HepG2 (cell line): Measurements from ENCODE around the gene STIP1. TPM values are rescaled to one million over a fixed set of nuclear protein-coding genes. Genes with fewer than 3 reads are reported as not detected.

Experiments
- ARID2 ChIP-seq: sonication (generic); formaldehyde crosslinking; IDR thresholded peaks from 2 replicates; pipeline ENCODE4 v1.8.1; 2022; ENCODE audit warnings: mild to moderate bottlenecking, missing genetic modification reagents, borderline replicate concordance
- CREB1 ChIP-seq, 2 experiments: fragments of 450-650 bp in 1 of 2; IDR thresholded peaks; 2 replicates each; pipeline ENCODE4 v1.6.1; 2016 to 2017; ENCODE audit warnings: control low read depth in 1 of 2, mild to moderate bottlenecking in 1 of 2, missing compliant biosample characterization in 1 of 2, missing genetic modification characterization in 1 of 2
- CREM ChIP-seq, 2 experiments: sonication (generic) in 1 of 2; formaldehyde crosslinking in 1 of 2; IDR thresholded peaks; 2 replicates each; pipeline versions ENCODE4 v1.4.0 to v1.6.1; 2016 to 2020; ENCODE audit warnings: antibody characterized with exemption in 1 of 2, mild to moderate bottlenecking in 1 of 2, missing genetic modification reagents in 1 of 2
- GTF3A ChIP-seq: sonication (generic); formaldehyde crosslinking; conservative IDR thresholded peaks from 2 replicates; pipeline ENCODE4 v1.4.0; 2020; ENCODE audit warnings: mild to moderate bottlenecking, missing genetic modification reagents
- KLF16 ChIP-seq, 2 experiments: sonication (generic) in 1 of 2; formaldehyde crosslinking in 1 of 2; IDR thresholded peaks; 2 replicates each; pipeline versions ENCODE4 v1.6.1 to v1.8.0; 2016 to 2023; ENCODE audit warnings: missing genetic modification reagents in 2 of 2, missing compliant biosample characterization in 1 of 2
- RARG ChIP-seq: sonication (generic); formaldehyde crosslinking; IDR thresholded peaks from 2 replicates; pipeline ENCODE4 v1.4.0; 2020; ENCODE audit warnings: low read depth, mild to moderate bottlenecking, missing genetic modification reagents
- RFXAP ChIP-seq: sonication (generic); formaldehyde crosslinking; IDR thresholded peaks from 2 replicates; pipeline ENCODE4 v1.4.0; 2020; ENCODE audit warnings: missing genetic modification reagents, borderline replicate concordance
- ZBTB1 ChIP-seq: sonication (generic); formaldehyde crosslinking; IDR thresholded peaks from 2 replicates; pipeline ENCODE4 v1.4.0; 2020; ENCODE audit warnings: missing genetic modification reagents, borderline replicate concordance
- ZNF230 ChIP-seq: sonication (generic); formaldehyde crosslinking; IDR thresholded peaks from 2 replicates; pipeline ENCODE4 v1.4.0; 2020; ENCODE audit warnings: mild to moderate bottlenecking, missing genetic modification reagents
- ZNF24 ChIP-seq: fragments of 450-650 bp; IDR thresholded peaks from 2 replicates; pipeline ENCODE4 v1.6.1; 2017; ENCODE audit warnings: antibody characterized with exemption, mild to moderate bottlenecking
- ZNF678 ChIP-seq: sonication (generic); formaldehyde crosslinking; IDR thresholded peaks from 2 replicates; pipeline ENCODE4 v1.4.0; 2020; ENCODE audit warnings: mild to moderate bottlenecking, missing genetic modification reagents
- ZNF747 ChIP-seq: sonication (generic); formaldehyde crosslinking; IDR thresholded peaks from 2 replicates; pipeline ENCODE4 v1.8.1; 2023; ENCODE audit warnings: missing genetic modification reagents, mild to moderate bottlenecking, borderline replicate concordance
- ZNF780A ChIP-seq: sonication (generic); formaldehyde crosslinking; IDR thresholded peaks from 2 replicates; pipeline ENCODE4 v1.8.0; 2022; ENCODE audit warnings: mild to moderate bottlenecking, missing genetic modification reagents, moderate library complexity
- ZNF841 ChIP-seq: sonication (generic); formaldehyde crosslinking; IDR thresholded peaks from 2 replicates; pipeline ENCODE4 v1.8.1; 2023; ENCODE audit warnings: missing genetic modification reagents, borderline replicate concordance
- polyA plus RNA-seq, 8 experiments: library from polyadenylated mRNA; depleted of rRNA in 3 of 8; stranded (reverse) in 7 of 8; unstranded in 1 of 8; fragments of >200 nt; fragmentation: Illumina TruSeq in 4 of 8; extraction: Trizol in 4 of 8; gene quantifications; 2 replicates each; pipeline versions ENCODE4 v1.2.1 to v1.2.3, GENCODE V29; 2011 to 2016; ENCODE audit warnings: low read depth in 4 of 8, missing spikeins in 1 of 8, mixed read lengths in 1 of 8; ENCODE audit not compliant: insufficient read depth in 1 of 8
- total RNA-seq, 5 experiments: library from RNA; depleted of rRNA; stranded (reverse); fragments of >200 nt; fragmentation: Illumina TruSeq; extraction: Trizol; gene quantifications; 2 replicates each; pipeline ENCODE4 v1.2.3, GENCODE V29; 2016; ENCODE audit warnings: low read depth in 1 of 5
- TF ChIP-seq, protein P1 (sequence below): sonication (generic); formaldehyde crosslinking; IDR thresholded peaks from 2 replicates; pipeline ENCODE4 v1.4.0; 2020; ENCODE audit warnings: missing genetic modification reagents
- TF ChIP-seq, protein P2 (sequence below): sonication (generic); formaldehyde crosslinking; IDR thresholded peaks from 2 replicates; pipeline ENCODE4 v1.4.0; 2020; ENCODE audit warnings: mild to moderate bottlenecking, missing genetic modification reagents
- TF ChIP-seq, protein P3 (sequence below): sonication (generic); formaldehyde crosslinking; IDR thresholded peaks from 2 replicates; pipeline ENCODE4 v1.5.0; 2020; ENCODE audit warnings: missing genetic modification reagents, mild to moderate bottlenecking, borderline replicate concordance
- TF ChIP-seq, protein P4 (sequence below), 2 experiments: sonication (generic) in 1 of 2; formaldehyde crosslinking in 1 of 2; IDR thresholded peaks; 2 replicates each; pipeline versions ENCODE4 v1.4.0 to v1.6.1; 2016 to 2020; ENCODE audit warnings: borderline replicate concordance in 1 of 2, low read depth in 1 of 2, mild to moderate bottlenecking in 1 of 2, missing genetic modification reagents in 1 of 2
- TF ChIP-seq, protein P5 (sequence below): sonication (generic); formaldehyde crosslinking; IDR thresholded peaks from 2 replicates; pipeline ENCODE4 v1.8.0; 2022; ENCODE audit warnings: mild to moderate bottlenecking, missing genetic modification reagents, borderline replicate concordance

The STIP1 gene
- total and polyA plus RNA-seq, 2 of the 13 experiments (the other 11 are each of a cell fraction or from before 2014, with no cell fraction given): 81.1 to 217 TPM

DNA sequence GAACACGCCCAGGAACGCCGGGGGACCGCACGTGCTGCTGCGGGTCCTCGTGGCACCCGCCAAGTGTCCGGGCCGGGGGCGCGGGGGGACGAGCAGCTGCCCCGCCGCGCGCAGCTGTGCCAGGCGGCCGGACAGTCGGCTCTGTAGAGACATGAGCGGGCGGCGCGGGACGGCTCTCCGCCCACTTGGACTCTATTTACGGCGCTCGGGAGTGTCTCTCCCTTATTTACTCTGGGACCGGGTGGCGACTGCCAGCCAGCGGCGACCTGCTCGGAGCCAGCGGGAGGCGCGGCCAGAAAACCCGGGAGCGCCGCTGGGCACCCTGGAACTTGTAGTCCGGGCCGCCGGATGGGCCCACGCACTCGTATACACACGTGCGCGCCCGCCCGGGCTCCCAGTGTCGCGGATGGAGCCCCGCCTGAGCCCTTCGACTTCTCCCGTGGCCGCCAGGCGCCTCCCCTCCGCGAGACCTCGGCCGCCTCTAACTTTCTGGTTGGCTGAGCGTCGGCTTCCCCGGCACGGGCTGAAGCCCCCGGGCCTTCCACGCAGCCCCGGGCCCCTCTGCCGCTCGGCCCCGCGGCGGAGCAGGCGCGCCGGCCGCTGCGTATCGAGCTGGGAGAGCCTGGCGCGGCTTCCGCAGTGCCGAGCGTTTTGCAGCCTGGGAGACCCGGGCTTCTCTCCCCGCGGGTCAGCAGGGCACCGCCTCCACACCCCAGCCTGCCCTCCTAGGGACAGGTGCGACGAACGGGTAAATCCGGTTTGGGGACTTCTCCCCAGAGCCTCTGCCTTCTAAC lies 19.9 kb upstream of the STIP1 start, which contains the start of gene MACROD1 (continued):
- TF ChIP-seq RARG (0 out of 2 replicates have a peak, but pooled peaks have one; percentile 46), ZNF230 (no peak), ZNF780A (CRISPR knock-in tag) (no peak), RFXAP (CRISPR knock-in tag) (no peak; the same call in none of the 2 replicates), ZNF24 (no peak), KLF16 (CRISPR knock-in tag; IDR thresholded peaks at IDR 0.05) (peak in 1 of 2 experiments; percentile 69; a peak in 1 of 4 replicates), ZNF841 (CRISPR knock-in tag) (no peak), ZNF678 (CRISPR knock-in tag) (no peak), ZBTB1 (no peak), CREB1 (IDR thresholded peaks at IDR 0.05) (no peak), CREB1 (CRISPR knock-in tag; IDR thresholded peaks at IDR 0.05) (no peak), GTF3A (CRISPR knock-in tag) (no peak), ARID2 (CRISPR knock-in tag) (no peak), ZNF747 (CRISPR knock-in tag) (peak; percentile 50; the same call in 1 of the 2 replicates), CREM (IDR thresholded peaks at IDR 0.05) (no peak), CREM (CRISPR knock-in tag; IDR thresholded peaks at IDR 0.05) (no peak)
- TF ChIP-seq, protein P1, sequence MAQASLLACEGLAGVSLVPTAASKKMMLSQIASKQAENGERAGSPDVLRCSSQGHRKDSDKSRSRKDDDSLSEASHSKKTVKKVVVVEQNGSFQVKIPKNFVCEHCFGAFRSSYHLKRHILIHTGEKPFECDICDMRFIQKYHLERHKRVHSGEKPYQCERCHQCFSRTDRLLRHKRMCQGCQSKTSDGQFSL (CRISPR knock-in tag): no peak
- TF ChIP-seq, protein P2, sequence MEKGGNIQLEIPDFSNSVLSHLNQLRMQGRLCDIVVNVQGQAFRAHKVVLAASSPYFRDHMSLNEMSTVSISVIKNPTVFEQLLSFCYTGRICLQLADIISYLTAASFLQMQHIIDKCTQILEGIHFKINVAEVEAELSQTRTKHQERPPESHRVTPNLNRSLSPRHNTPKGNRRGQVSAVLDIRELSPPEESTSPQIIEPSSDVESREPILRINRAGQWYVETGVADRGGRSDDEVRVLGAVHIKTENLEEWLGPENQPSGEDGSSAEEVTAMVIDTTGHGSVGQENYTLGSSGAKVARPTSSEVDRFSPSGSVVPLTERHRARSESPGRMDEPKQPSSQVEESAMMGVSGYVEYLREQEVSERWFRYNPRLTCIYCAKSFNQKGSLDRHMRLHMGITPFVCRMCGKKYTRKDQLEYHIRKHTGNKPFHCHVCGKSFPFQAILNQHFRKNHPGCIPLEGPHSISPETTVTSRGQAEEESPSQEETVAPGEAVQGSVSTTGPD (CRISPR knock-in tag): no peak
- TF ChIP-seq, protein P3, sequence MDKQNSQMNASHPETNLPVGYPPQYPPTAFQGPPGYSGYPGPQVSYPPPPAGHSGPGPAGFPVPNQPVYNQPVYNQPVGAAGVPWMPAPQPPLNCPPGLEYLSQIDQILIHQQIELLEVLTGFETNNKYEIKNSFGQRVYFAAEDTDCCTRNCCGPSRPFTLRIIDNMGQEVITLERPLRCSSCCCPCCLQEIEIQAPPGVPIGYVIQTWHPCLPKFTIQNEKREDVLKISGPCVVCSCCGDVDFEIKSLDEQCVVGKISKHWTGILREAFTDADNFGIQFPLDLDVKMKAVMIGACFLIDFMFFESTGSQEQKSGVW (CRISPR knock-in tag): no peak
- TF ChIP-seq, protein P4, sequence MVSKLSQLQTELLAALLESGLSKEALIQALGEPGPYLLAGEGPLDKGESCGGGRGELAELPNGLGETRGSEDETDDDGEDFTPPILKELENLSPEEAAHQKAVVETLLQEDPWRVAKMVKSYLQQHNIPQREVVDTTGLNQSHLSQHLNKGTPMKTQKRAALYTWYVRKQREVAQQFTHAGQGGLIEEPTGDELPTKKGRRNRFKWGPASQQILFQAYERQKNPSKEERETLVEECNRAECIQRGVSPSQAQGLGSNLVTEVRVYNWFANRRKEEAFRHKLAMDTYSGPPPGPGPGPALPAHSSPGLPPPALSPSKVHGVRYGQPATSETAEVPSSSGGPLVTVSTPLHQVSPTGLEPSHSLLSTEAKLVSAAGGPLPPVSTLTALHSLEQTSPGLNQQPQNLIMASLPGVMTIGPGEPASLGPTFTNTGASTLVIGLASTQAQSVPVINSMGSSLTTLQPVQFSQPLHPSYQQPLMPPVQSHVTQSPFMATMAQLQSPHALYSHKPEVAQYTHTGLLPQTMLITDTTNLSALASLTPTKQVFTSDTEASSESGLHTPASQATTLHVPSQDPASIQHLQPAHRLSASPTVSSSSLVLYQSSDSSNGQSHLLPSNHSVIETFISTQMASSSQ (IDR thresholded peaks at IDR 0.05; ENCODE audit: low read depth): no peak
- TF ChIP-seq, protein P4 (CRISPR knock-in tag; IDR thresholded peaks at IDR 0.05; ENCODE audit: borderline replicate concordance): peak; percentile 46; the same call in 1 of the 2 replicates
- TF ChIP-seq, protein P5, sequence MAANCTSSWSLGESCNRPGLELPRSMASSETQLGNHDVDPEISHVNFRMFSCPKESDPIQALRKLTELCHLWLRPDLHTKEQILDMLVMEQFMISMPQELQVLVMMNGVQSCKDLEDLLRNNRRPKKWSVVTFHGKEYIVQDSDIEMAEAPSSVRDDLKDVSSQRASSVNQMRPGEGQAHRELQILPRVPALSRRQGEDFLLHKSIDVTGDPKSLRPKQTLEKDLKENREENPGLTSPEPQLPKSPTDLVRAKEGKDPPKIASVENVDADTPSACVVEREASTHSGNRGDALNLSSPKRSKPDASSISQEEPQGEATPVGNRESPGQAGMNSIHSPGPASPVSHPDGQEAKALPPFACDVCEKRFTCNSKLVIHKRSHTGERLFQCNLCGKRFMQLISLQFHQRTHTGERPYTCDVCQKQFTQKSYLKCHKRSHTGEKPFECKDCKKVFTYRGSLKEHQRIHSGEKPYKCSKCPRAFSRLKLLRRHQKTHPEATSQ: no peak
